Panc1 (cell line): Measurements from ENCODE around the gene NRBP1.

Experiments used
- SIN3A ChIP-seq: IDR thresholded peaks from 2 replicates; pipeline ENCODE4 v1.6.1; 2012; ENCODE audit warnings: low read depth, mild to moderate bottlenecking, low read length, moderate library complexity, borderline replicate concordance; ENCODE audit not compliant: insufficient read depth
- TCF7L2 ChIP-seq: IDR thresholded peaks from 2 replicates; pipeline ENCODE4 v1.6.1; 2011; ENCODE audit warnings: mild to moderate bottlenecking, low read depth, low read length, inconsistent platforms
- TF ChIP-seq, protein P1 (sequence below): fragments of 450-650 bp; IDR thresholded peaks from 2 replicates; pipeline ENCODE4 v1.5.1; 2017; ENCODE audit warnings: mild to moderate bottlenecking
- TF ChIP-seq, protein P2 (sequence below), 2 experiments: IDR thresholded peaks; 2 replicates each; pipeline ENCODE4 v1.6.1; 2011 to 2012; ENCODE audit warnings: low read depth in 2 of 2, control low read depth in 1 of 2, low read length in 1 of 2, mild to moderate bottlenecking in 1 of 2, moderate library complexity in 1 of 2; ENCODE audit not compliant: insufficient read depth in 1 of 2

DNA sequence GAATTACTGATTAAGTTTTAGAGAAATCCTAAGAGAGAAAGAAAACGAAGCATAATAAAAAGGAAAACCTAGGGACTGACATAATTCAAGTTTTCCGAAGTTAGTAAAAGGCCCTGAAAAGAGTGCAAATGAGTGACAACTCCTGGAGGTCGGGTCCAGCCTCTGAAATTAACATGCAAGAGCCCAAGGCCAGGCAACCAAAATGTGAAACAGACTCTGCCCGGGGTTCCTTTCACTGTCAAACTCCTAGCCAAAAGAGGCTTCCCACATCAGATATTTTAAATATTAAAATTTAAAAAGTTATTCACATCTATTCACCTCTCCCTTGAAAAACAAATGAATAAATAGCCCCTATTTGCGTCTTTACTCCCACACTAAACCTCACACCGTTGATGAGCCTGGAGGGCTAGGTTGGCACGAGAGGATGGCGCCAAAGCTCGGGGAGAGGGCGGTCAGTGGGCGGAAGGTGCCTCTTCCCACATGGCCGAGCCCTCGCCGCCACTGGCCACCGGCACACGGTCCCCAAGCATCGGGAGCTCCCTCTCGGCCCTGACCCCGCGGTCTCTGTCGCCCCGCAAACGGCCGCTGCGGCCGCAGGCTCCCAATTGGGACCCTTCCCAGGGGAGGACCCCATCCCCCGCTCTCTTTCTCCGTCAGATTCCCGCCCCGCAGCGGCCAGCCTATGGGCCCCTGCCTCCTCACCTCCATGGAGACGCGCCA, 19.7 kb upstream of the NRBP1 start:
- TF ChIP-seq, protein P1, sequence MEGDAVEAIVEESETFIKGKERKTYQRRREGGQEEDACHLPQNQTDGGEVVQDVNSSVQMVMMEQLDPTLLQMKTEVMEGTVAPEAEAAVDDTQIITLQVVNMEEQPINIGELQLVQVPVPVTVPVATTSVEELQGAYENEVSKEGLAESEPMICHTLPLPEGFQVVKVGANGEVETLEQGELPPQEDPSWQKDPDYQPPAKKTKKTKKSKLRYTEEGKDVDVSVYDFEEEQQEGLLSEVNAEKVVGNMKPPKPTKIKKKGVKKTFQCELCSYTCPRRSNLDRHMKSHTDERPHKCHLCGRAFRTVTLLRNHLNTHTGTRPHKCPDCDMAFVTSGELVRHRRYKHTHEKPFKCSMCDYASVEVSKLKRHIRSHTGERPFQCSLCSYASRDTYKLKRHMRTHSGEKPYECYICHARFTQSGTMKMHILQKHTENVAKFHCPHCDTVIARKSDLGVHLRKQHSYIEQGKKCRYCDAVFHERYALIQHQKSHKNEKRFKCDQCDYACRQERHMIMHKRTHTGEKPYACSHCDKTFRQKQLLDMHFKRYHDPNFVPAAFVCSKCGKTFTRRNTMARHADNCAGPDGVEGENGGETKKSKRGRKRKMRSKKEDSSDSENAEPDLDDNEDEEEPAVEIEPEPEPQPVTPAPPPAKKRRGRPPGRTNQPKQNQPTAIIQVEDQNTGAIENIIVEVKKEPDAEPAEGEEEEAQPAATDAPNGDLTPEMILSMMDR: no peak
- TF ChIP-seq, protein P2, sequence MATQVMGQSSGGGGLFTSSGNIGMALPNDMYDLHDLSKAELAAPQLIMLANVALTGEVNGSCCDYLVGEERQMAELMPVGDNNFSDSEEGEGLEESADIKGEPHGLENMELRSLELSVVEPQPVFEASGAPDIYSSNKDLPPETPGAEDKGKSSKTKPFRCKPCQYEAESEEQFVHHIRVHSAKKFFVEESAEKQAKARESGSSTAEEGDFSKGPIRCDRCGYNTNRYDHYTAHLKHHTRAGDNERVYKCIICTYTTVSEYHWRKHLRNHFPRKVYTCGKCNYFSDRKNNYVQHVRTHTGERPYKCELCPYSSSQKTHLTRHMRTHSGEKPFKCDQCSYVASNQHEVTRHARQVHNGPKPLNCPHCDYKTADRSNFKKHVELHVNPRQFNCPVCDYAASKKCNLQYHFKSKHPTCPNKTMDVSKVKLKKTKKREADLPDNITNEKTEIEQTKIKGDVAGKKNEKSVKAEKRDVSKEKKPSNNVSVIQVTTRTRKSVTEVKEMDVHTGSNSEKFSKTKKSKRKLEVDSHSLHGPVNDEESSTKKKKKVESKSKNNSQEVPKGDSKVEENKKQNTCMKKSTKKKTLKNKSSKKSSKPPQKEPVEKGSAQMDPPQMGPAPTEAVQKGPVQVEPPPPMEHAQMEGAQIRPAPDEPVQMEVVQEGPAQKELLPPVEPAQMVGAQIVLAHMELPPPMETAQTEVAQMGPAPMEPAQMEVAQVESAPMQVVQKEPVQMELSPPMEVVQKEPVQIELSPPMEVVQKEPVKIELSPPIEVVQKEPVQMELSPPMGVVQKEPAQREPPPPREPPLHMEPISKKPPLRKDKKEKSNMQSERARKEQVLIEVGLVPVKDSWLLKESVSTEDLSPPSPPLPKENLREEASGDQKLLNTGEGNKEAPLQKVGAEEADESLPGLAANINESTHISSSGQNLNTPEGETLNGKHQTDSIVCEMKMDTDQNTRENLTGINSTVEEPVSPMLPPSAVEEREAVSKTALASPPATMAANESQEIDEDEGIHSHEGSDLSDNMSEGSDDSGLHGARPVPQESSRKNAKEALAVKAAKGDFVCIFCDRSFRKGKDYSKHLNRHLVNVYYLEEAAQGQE (IDR thresholded peaks at IDR 0.05; ENCODE audit: insufficient read depth in 1 of 2, low read depth in 2 of 2, low read length in 1 of 2): no peak
- TF ChIP-seq TCF7L2 (no peak), SIN3A (no peak)
